MCF 10A (cell line): ENCODE results near the gene HCLS1. TPM values are rescaled to one million over a fixed set of nuclear protein-coding genes. Genes with fewer than 3 reads are reported as not detected.

Experiments
- BruUV-seq: library from RNA; stranded (reverse); fragments of 400-500 nt; replicated peaks from 2 replicates; lab custom pipeline; 2021; lab: Mats Ljungman, UMichigan
- CTCF ChIA-PET: fragments of 300-600 bp; sonication (Branson Sonifier 250); formaldehyde crosslinking; extraction: SDS; loops from one replicate; lab custom pipeline; 2021; ENCODE audit warnings: antibody characterized with exemption, inconsistent platforms; lab: Yijun Ruan, JAX
- POLR2A ChIA-PET: fragments of 300-600, 350-650 bp; sonication (Branson Sonifier 250); formaldehyde crosslinking; extraction: SDS; loops from one replicate; lab custom pipeline; 2020; ENCODE audit warnings: antibody characterized with exemption, inconsistent platforms; lab: Yijun Ruan, JAX
- DNase-seq: peaks from one replicate; pipeline ENCODE4 v3.0.0-alpha.2; 2018; ENCODE audit not compliant: unreplicated experiment
- H3K27ac Mint-ChIP-seq: one replicate; pipeline ENCODE4 v1.8.0; 2022; ENCODE audit warnings: mild to moderate bottlenecking, low read depth, mixed read lengths; ENCODE audit not compliant: unreplicated experiment
- H3K27me3 Mint-ChIP-seq: one replicate; pipeline ENCODE4 v1.8.0; 2022; ENCODE audit warnings: mixed read lengths; ENCODE audit not compliant: insufficient read depth, unreplicated experiment
- H3K36me3 Mint-ChIP-seq: one replicate; pipeline ENCODE4 v1.8.0; 2022; ENCODE audit warnings: mild to moderate bottlenecking, moderate library complexity, mixed read lengths; ENCODE audit not compliant: insufficient read depth, unreplicated experiment
- H3K4me1 Mint-ChIP-seq: one replicate; pipeline ENCODE4 v1.8.0; 2022; ENCODE audit warnings: mixed read lengths; ENCODE audit not compliant: insufficient read depth, unreplicated experiment
- H3K4me3 Mint-ChIP-seq: one replicate; pipeline ENCODE4 v1.8.0; 2022; ENCODE audit warnings: mild to moderate bottlenecking, moderate library complexity, mixed read lengths; ENCODE audit not compliant: unreplicated experiment
- H3K9me3 Mint-ChIP-seq: one replicate; pipeline ENCODE4 v1.8.0; 2022; ENCODE audit warnings: mixed read lengths; ENCODE audit not compliant: unreplicated experiment
- CTCF ChIP-seq: fragments of 200-600 bp; IDR thresholded peaks from one replicate; pipeline ENCODE4 v1.8.0; 2022; ENCODE audit warnings: antibody characterized with exemption, mild to moderate bottlenecking; ENCODE audit not compliant: unreplicated experiment
- intact Hi-C: fragments of 100-400 bp; cut with micrococcal nuclease; formaldehyde crosslinking; loops from 2 replicates; pipeline ENCODE4 v1.14.1; 2022
- total RNA-seq: library from RNA; stranded (reverse); gene quantifications from 2 replicates; pipeline ENCODE4 v1.2.3, GENCODE V29; 2022

Gene HCLS1
- total RNA-seq, 1 experiment from 2014 or later = 1.6 TPM

- Mint-ChIP-seq H3K4me1 (no peaks in the 10 kb centered on the region), H3K27ac (no peak overlapping the region), H3K27me3 (no peaks in the 10 kb centered on the region), H3K4me3 (no peak overlapping the region), H3K36me3 (peaks cover 4% of the 10 kb centered on the region), H3K9me3 (no peaks in the 10 kb centered on the region)
- no peak for TF ChIP-seq CTCF
- DNase-seq = no peak
- POLR2A ChIA-PET = no interaction called here
- BruUV-seq = no TSS peak
- CTCF ChIA-PET = no interaction called here
- intact Hi-C loops = no loop called here
Observed at GRCh38 chr3:121629601-121630000, 31.1 kb downstream of the HCLS1 start.

- DNase-seq = no peak
- Mint-ChIP-seq H3K9me3 (no peaks in the 10 kb centered on the region), H3K4me3 (no peak overlapping the region), H3K36me3 (peaks cover 6% of the 10 kb centered on the region), H3K4me1 (no peaks in the 10 kb centered on the region), H3K27ac (no peak overlapping the region), H3K27me3 (no peaks in the 10 kb centered on the region)
- no peak for TF ChIP-seq CTCF
- ChIA-PET CTCF (no interaction called here), POLR2A (no interaction called here)
- intact Hi-C loops = no loop called here
- BruUV-seq = no TSS peak
Observed at GRCh38 chr3:121627622-121628021, 33.1 kb downstream of the HCLS1 start.

GRCh38 chr3:121627211-121627610 lies 33.5 kb downstream of the HCLS1 start:
- Mint-ChIP-seq H3K27ac (no peak overlapping the region), H3K4me1 (no peaks in the 10 kb centered on the region), H3K9me3 (no peaks in the 10 kb centered on the region), H3K36me3 (peaks cover 6% of the 10 kb centered on the region), H3K27me3 (peaks cover 1% of the 10 kb centered on the region), H3K4me3 (no peak overlapping the region)
- POLR2A ChIA-PET = no interaction called here
- BruUV-seq = no TSS peak
- CTCF ChIA-PET = no interaction called here
- DNase-seq = no peak
- intact Hi-C loops = no loop called here
- no peak for TF ChIP-seq CTCF

GRCh38 chr3:121626495-121626894 lies 34.2 kb downstream of the HCLS1 start:
- intact Hi-C loops = no loop called here
- no peak for DNase-seq
- no peak overlapping the region for H3K27ac Mint-ChIP-seq
- BruUV-seq = no TSS peak
- H3K4me1 Mint-ChIP-seq = peaks cover 6% of the 10 kb centered on the region
- peaks cover 6% of the 10 kb centered on the region for H3K9me3 Mint-ChIP-seq
- ChIA-PET POLR2A (no interaction called here), CTCF (no interaction called here)
- H3K36me3 Mint-ChIP-seq = peaks cover 6% of the 10 kb centered on the region
- H3K4me3 Mint-ChIP-seq = no peak overlapping the region
- H3K27me3 Mint-ChIP-seq = peaks cover 8% of the 10 kb centered on the region
- TF ChIP-seq CTCF = no peak
